HL-60/S4 treated with retinoic acid at 250 ng/mL for 4 days and 3 days (cell line): ENCODE data around the gene MBLAC1.

Experiments used
- in situ Hi-C: fragments of 300-500 bp; cut with MboI; formaldehyde crosslinking; loops from 2 replicates; pipeline ENCODE4 v1.7.0; 2022; ENCODE audit warnings: low sequenced_read_pairs

Gene MBLAC1

GRCh38 chr7:100095704-100096103 lies 31.1 kb upstream of the MBLAC1 start:
- in situ Hi-C loops = no loop called here

GRCh38 chr7:100098913-100099312 lies 27.9 kb upstream of the MBLAC1 start:
- in situ Hi-C loops = no loop called here

GRCh38 chr7:100099452-100099851 lies 27.3 kb upstream of the MBLAC1 start:
- in situ Hi-C loops = no loop called here

GRCh38 chr7:100100420-100101015 lies 26.2 kb upstream of the MBLAC1 start:
- in situ Hi-C loops = no loop called here

- in situ Hi-C loops = no loop called here
Observed at GRCh38 chr7:100101016-100101862, 25.5 kb upstream of the MBLAC1 start, which contains the start of the genes AP4M1 and MCM7. AP4M1 (plus strand) TSS chr7:100101643; CDS start chr7:100101715, 72 bp downstream. MCM7 (minus strand) TSS chr7:100101397; CDS start chr7:100101294, 103 bp downstream.

- in situ Hi-C loops = no loop called here
Observed at GRCh38 chr7:100102950-100103840, 23.6 kb upstream of the MBLAC1 start.

GRCh38 chr7:100105534-100105933 lies 21.2 kb upstream of the MBLAC1 start:
- in situ Hi-C loops = no loop called here

GRCh38 chr7:100106633-100107032 lies 20.1 kb upstream of the MBLAC1 start:
- in situ Hi-C loops = no loop called here

- in situ Hi-C loops = no loop called here
Observed at GRCh38 chr7:100107125-100107737, 19.5 kb upstream of the MBLAC1 start.

GRCh38 chr7:100107890-100108289 lies 18.9 kb upstream of the MBLAC1 start:
- in situ Hi-C loops = no loop called here

- in situ Hi-C loops = no loop called here
Observed at GRCh38 chr7:100109521-100110163, 17.1 kb upstream of the MBLAC1 start.

- in situ Hi-C loops = no loop called here
Observed at GRCh38 chr7:100111156-100111555, 15.6 kb upstream of the MBLAC1 start.

- in situ Hi-C loops = no loop called here
Observed at GRCh38 chr7:100111914-100112313, 14.9 kb upstream of the MBLAC1 start.

- in situ Hi-C loops = no loop called here
Observed at GRCh38 chr7:100115026-100115425, 11.7 kb upstream of the MBLAC1 start.

- in situ Hi-C loops = no loop called here
Observed at GRCh38 chr7:100118388-100119071, 8.2 kb upstream of the MBLAC1 start.

GRCh38 chr7:100119072-100119969 lies 7.4 kb upstream of the MBLAC1 start, which contains the start of the genes CNPY4 and TAF6:
CNPY4 (plus strand) TSS chr7:100119634; CDS start chr7:100119745, 111 bp downstream.
TAF6 (minus strand) TSS chr7:100119358; CDS start chr7:100114209, 5,149 bp downstream.
- in situ Hi-C loops = no loop called here

GRCh38 chr7:100119970-100120732 lies 6.6 kb upstream of the MBLAC1 start:
- in situ Hi-C loops = no loop called here

- in situ Hi-C loops = no loop called here
Observed at GRCh38 chr7:100120733-100121036, 6.1 kb upstream of the MBLAC1 start.
